Measurements from ENCODE around the gene FGF18.

FGF18 gene

DNA sequence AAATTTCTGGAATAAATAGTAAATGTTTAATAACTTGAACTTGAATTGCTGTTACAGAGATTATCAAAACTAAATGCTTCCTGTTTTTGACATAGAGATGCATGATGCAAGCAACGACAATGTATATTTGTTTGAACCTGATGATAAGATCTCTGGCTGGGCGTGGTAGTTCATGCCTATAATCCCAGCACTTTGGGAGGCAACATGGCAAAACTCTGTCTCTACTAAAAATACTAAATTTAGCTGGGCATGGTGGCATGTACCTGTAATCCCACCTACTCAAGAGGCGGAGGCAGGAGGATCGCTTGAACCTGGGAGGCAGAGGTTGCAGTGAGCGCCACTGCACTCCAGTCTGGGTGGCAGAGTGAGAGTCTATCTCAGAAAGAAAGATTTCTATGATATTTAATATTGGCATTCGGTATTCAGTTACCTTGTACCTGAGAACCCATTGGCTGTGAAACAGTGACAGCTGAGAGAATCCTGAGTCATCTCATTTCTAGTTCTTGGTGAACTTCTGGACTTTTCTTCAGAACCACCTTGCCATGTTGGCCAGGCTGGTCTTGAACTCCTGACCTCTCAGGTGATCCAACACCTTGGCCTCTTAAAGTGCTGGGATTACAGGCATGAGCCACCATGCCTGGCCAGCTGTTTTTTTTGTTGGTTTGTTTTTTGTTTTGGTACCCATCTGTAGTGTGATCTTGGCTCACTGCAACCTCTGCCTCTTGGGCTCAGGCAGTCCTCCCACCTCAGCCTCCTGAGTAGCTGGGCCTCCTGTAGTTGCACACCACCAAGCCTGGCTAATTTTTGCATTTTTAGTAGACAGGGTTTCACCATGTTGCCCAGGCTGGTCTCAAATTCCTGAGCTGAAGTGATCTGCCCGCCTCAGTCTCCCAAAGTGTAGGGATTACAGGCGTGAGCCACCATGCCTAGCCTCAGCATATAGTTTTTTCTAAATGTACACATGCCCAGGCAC lies 10.0 kb upstream of the FGF18 start:
- no peaks in the 10 kb centered on the region for H3K4me1 ChIP-seq (ENCODE audit: control insufficient read depth, insufficient read depth, low read length)
- ChIA-PET POLR2A (no interaction called here), CTCF (interaction anchor here (1.2 to 2.3 kb wide), 2 partner anchors 9 to 498 kb away, joined by 3 to 6 read pairs; no protein-coding TSS in a partner anchor)
- H3K9me3 ChIP-seq (ENCODE audit: control insufficient read depth, insufficient read depth, low read depth, low read length) = no peaks in the 10 kb centered on the region
- H3K36me3 ChIP-seq (ENCODE audit: control insufficient read depth in 2 of 2, insufficient read depth in 1 of 2, low read length in 2 of 2) = peaks cover 78 to 94% of the 10 kb centered on the region in 2 experiments
- TF ChIP-seq ZBTB17 (tag by site-specific recombination; IDR thresholded peaks at IDR 0.05) (0 out of 2 replicates have a peak, but pooled peaks have one; percentile 19), ZNF223 (tag by site-specific recombination; IDR thresholded peaks at IDR 0.05) (no peak)
- no peak overlapping the region for H3K4me3 ChIP-seq (ENCODE audit: low read depth, low read length)
- H3K27ac ChIP-seq (ENCODE audit: extremely low read depth, low read depth, low read length) = no peak overlapping the region

DNA sequence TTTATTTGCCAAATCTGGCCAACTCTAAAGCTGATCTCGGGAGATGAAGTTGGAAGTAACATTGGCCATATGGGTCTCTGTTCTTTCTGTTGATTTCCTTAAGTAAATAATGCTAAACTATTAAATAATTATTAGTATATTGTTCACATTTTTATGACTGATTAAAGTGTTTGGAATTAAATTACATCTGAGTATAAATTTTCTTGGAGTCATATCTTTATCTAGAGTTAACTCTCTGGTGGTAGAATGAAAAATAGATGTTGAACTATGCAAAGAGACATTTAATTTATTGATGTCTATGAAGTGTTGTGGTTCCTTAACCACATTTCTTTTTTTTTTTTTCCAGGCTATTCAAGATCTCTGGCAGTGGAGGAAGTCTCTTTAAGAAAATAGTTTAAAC lies 9.3 kb upstream of the FGF18 start:
- CTCF ChIA-PET = interaction anchor here (1.2 to 2.3 kb wide), 2 partner anchors 8 to 497 kb away, joined by 3 to 6 read pairs; no protein-coding TSS in a partner anchor
- Histone ChIP-seq H3K36me3 (ENCODE audit: control insufficient read depth in 2 of 2, insufficient read depth in 1 of 2, low read length in 2 of 2) (peaks cover 73 to 88% of the 10 kb centered on the region in 2 experiments), H3K9me3 (ENCODE audit: control insufficient read depth, insufficient read depth, low read depth, low read length) (no peaks in the 10 kb centered on the region), H3K27ac (ENCODE audit: extremely low read depth, low read depth, low read length) (no peak overlapping the region), H3K4me1 (ENCODE audit: control insufficient read depth, insufficient read depth, low read length) (no peaks in the 10 kb centered on the region), H3K4me3 (ENCODE audit: low read depth, low read length) (no peak overlapping the region)
- TF ChIP-seq ZNF423 (tag by site-specific recombination; IDR thresholded peaks at IDR 0.05) (no peak), SALL2 (tag by site-specific recombination; IDR thresholded peaks at IDR 0.05; ENCODE audit: borderline replicate concordance) (no peak), OVOL3 (tag by site-specific recombination; IDR thresholded peaks at IDR 0.05) (no peak)
- POLR2A ChIA-PET = no interaction called here

DNA sequence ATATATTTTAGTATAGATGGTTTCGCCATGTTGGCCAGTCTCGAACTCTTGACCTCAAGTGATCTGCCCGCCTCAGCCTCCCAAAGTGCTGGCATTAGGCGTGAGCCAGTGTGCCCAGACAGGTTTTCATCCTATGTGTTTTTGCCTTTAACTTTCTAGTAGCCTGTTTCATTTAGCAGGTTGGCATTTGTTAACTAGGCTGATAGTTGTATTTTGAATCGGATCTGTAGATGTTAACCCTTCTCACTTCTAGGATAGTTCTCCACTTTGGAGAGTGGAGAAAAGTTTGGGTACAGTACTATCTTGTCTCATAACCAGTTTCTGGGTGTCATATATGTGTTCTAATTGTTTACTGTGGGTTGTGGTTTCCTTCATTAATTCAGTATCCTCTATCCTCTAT lies 7.3 kb upstream of the FGF18 start:
- Histone ChIP-seq H3K4me1 (ENCODE audit: control insufficient read depth, insufficient read depth, low read length) (no peaks in the 10 kb centered on the region), H3K36me3 (ENCODE audit: control insufficient read depth in 2 of 2, insufficient read depth in 1 of 2, low read length in 2 of 2) (peaks cover 54 to 68% of the 10 kb centered on the region in 2 experiments), H3K9me3 (ENCODE audit: control insufficient read depth, insufficient read depth, low read depth, low read length) (no peaks in the 10 kb centered on the region), H3K4me3 (ENCODE audit: low read depth, low read length) (no peak overlapping the region), H3K27ac (ENCODE audit: extremely low read depth, low read depth, low read length) (no peak overlapping the region)
- ChIA-PET CTCF (interaction anchor here (1.3 kb wide), 1 partner anchor 7 kb away, joined by 4 read pairs; no protein-coding TSS in a partner anchor), POLR2A (no interaction called here)
- TF ChIP-seq OSR2 (tag by site-specific recombination; IDR thresholded peaks at IDR 0.05) (no peak), ZNF239 (tag by site-specific recombination; IDR thresholded peaks at IDR 0.05) (no peak), ZNF626 (tag by site-specific recombination; IDR thresholded peaks at IDR 0.05) (no peak), KLF9 (tag by site-specific recombination; IDR thresholded peaks at IDR 0.05; ENCODE audit: low read depth) (no peak), ZNF132 (tag by site-specific recombination; IDR thresholded peaks at IDR 0.05; ENCODE audit: borderline replicate concordance) (no peak)
- TF ChIP-seq, protein P1, sequence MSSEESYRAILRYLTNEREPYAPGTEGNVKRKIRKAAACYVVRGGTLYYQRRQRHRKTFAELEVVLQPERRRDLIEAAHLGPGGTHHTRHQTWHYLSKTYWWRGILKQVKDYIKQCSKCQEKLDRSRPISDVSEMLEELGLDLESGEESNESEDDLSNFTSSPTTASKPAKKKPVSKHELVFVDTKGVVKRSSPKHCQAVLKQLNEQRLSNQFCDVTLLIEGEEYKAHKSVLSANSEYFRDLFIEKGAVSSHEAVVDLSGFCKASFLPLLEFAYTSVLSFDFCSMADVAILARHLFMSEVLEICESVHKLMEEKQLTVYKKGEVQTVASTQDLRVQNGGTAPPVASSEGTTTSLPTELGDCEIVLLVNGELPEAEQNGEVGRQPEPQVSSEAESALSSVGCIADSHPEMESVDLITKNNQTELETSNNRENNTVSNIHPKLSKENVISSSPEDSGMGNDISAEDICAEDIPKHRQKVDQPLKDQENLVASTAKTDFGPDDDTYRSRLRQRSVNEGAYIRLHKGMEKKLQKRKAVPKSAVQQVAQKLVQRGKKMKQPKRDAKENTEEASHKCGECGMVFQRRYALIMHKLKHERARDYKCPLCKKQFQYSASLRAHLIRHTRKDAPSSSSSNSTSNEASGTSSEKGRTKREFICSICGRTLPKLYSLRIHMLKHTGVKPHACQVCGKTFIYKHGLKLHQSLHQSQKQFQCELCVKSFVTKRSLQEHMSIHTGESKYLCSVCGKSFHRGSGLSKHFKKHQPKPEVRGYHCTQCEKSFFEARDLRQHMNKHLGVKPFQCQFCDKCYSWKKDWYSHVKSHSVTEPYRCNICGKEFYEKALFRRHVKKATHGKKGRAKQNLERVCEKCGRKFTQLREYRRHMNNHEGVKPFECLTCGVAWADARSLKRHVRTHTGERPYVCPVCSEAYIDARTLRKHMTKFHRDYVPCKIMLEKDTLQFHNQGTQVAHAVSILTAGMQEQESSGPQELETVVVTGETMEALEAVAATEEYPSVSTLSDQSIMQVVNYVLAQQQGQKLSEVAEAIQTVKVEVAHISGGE (tag by site-specific recombination; conservative IDR thresholded peaks at IDR 0.05; ENCODE audit: low read depth) = no peak
- TF ChIP-seq, protein P2, sequence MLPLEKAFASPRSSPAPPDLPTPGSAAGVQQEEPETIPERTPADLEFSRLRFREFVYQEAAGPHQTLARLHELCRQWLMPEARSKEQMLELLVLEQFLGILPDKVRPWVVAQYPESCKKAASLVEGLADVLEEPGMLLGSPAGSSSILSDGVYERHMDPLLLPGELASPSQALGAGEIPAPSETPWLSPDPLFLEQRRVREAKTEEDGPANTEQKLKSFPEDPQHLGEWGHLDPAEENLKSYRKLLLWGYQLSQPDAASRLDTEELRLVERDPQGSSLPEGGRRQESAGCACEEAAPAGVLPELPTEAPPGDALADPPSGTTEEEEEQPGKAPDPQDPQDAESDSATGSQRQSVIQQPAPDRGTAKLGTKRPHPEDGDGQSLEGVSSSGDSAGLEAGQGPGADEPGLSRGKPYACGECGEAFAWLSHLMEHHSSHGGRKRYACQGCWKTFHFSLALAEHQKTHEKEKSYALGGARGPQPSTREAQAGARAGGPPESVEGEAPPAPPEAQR (tag by site-specific recombination; IDR thresholded peaks at IDR 0.05) = no peak
